Activated T-cell treated with anti-CD3 and anti-CD28 coated beads, Interleukin-2, amount 50 U/mL, for 72 hours (primary cell): ENCODE results near the gene LIMA1. TPM values are rescaled to one million over a fixed set of nuclear protein-coding genes. Genes with fewer than 3 reads are reported as not detected.
A peak's percentile ranks its signal among the peaks of the same experiment; 100 is the strongest.
"Not testable (repeated sequence)": the region's sequence is repeated elsewhere in the genome, so short reads cannot be mapped to it uniquely, and the experiment has no call there.

Experiments used
- ATAC-seq, 2 donors: fragments of 150-1000 bp; cut with Tn5 transposase; replicated peaks in 1 of 2; 2 replicates each; pipeline ENCODE4 v1.10.0; 2021; ENCODE audit warnings: moderate library complexity in 2 of 2, mild to moderate bottlenecking in 1 of 2
- DNase-seq, 2 donors: peaks; one replicate each; pipeline ENCODE4 v3.0.0; 2021 to 2022; ENCODE audit warnings: mixed read lengths in 1 of 2
- H3K27ac Mint-ChIP-seq: one replicate; pipeline ENCODE4 v1.8.0; 2022; ENCODE audit warnings: mild to moderate bottlenecking, moderate library complexity, mixed read lengths
- H3K27me3 Mint-ChIP-seq: one replicate; pipeline ENCODE4 v1.8.0; 2022; ENCODE audit warnings: low read depth, mixed read lengths
- H3K36me3 Mint-ChIP-seq, 2 donors: one replicate each; pipeline ENCODE4 v1.8.0; 2022; ENCODE audit warnings: mixed read lengths in 2 of 2, mild to moderate bottlenecking in 1 of 2; ENCODE audit not compliant: insufficient read depth in 2 of 2
- H3K4me1 Mint-ChIP-seq: one replicate; pipeline ENCODE4 v1.8.0; 2022; ENCODE audit warnings: low read depth, mixed read lengths
- H3K4me3 Mint-ChIP-seq, 2 donors: one replicate each; pipeline ENCODE4 v1.8.0; 2022; ENCODE audit warnings: mild to moderate bottlenecking in 2 of 2, mixed read lengths in 2 of 2, moderate library complexity in 2 of 2
- H3K9me3 Mint-ChIP-seq, 2 donors: one replicate each; pipeline ENCODE4 v1.8.0; 2022; ENCODE audit warnings: mixed read lengths in 2 of 2
- total RNA-seq, 2 donors: library from RNA; stranded (reverse); gene quantifications; one replicate each; pipeline ENCODE4 v1.2.3, GENCODE V29; 2022

LIMA1 gene
- total RNA-seq, 2 donors from 2014 or later: 117 to 124 TPM

GRCh38 chr12:50251619-50252252 lies 31.6 kb downstream of the LIMA1 start:
- peaks cover 79% of the 10 kb centered on the region for H3K4me1 Mint-ChIP-seq
- ATAC-seq (peak; percentile 75 to 79), DNase-seq (peak; percentile 15 to 19)
- H3K4me3 Mint-ChIP-seq: peak overlapping the region; percentile 63 to 74
- H3K27ac Mint-ChIP-seq: peak overlapping the region; percentile 81
- no peaks in the 10 kb centered on the region for H3K27me3 Mint-ChIP-seq
- no peaks in the 10 kb centered on the region for H3K9me3 Mint-ChIP-seq
- peaks cover 2 to 8% of the 10 kb centered on the region in 2 donors for H3K36me3 Mint-ChIP-seq

- DNase-seq (peak in 1 of 2 donors; percentile 19), ATAC-seq (peak; percentile 12 to 23)
- Mint-ChIP-seq H3K4me1 (peaks cover 93% of the 10 kb centered on the region), H3K36me3 (peaks cover 5 to 17% of the 10 kb centered on the region in 2 donors), H3K27me3 (no peaks in the 10 kb centered on the region), H3K4me3 (peak overlapping the region; percentile 62 to 76), H3K9me3 (no peaks in the 10 kb centered on the region), H3K27ac (peak overlapping the region; percentile 48)
These were observed 33.7 kb downstream of the LIMA1 start for GRCh38 chr12:50249464-50250182.

GRCh38 chr12:50248883-50249282 lies 34.4 kb downstream of the LIMA1 start:
- Mint-ChIP-seq H3K27me3 (no peaks in the 10 kb centered on the region), H3K9me3 (no peaks in the 10 kb centered on the region), H3K27ac (peak overlapping the region; percentile 73), H3K36me3 (peaks cover 7 to 17% of the 10 kb centered on the region in 2 donors), H3K4me3 (peak overlapping the region; percentile 84 to 88), H3K4me1 (peaks cover 92% of the 10 kb centered on the region)
- no peak for DNase-seq
- ATAC-seq: no peak

- ATAC-seq (no peak), DNase-seq (no peak)
- peaks cover 7 to 17% of the 10 kb centered on the region in 2 donors for H3K36me3 Mint-ChIP-seq
- no peaks in the 10 kb centered on the region for H3K27me3 Mint-ChIP-seq
- no peaks in the 10 kb centered on the region for H3K9me3 Mint-ChIP-seq
- peak overlapping the region; percentile 84 to 88 for H3K4me3 Mint-ChIP-seq
- peak overlapping the region; percentile 73 for H3K27ac Mint-ChIP-seq
- H3K4me1 Mint-ChIP-seq: peaks cover 91% of the 10 kb centered on the region
These were observed 34.9 kb downstream of the LIMA1 start for GRCh38 chr12:50248411-50248810.

GRCh38 chr12:50247665-50248064 lies 35.7 kb downstream of the LIMA1 start:
- DNase-seq, H3K9me3 Mint-ChIP-seq, H3K27ac Mint-ChIP-seq, H3K27me3 Mint-ChIP-seq, ATAC-seq: not testable (repeated sequence)
- peaks cover 4 to 17% of the 10 kb centered on the region in 2 donors for H3K36me3 Mint-ChIP-seq
- peaks cover 91% of the 10 kb centered on the region for H3K4me1 Mint-ChIP-seq
- peak overlapping the region; percentile 23 to 87 for H3K4me3 Mint-ChIP-seq

GRCh38 chr12:50246873-50247612 lies 36.3 kb downstream of the LIMA1 start:
- peak overlapping the region; percentile 84 to 87 for H3K4me3 Mint-ChIP-seq
- peak; percentile 79 for ATAC-seq
- H3K4me1 Mint-ChIP-seq: peaks cover 91% of the 10 kb centered on the region

GRCh38 chr12:50246197-50246865 lies 37.0 kb downstream of the LIMA1 start:
- Mint-ChIP-seq H3K4me3 (peak overlapping the region; percentile 66 to 87), H3K36me3 (peaks cover 4 to 17% of the 10 kb centered on the region in 2 donors), H3K27me3 (no peaks in the 10 kb centered on the region), H3K9me3 (no peaks in the 10 kb centered on the region), H3K4me1 (peaks cover 84% of the 10 kb centered on the region), H3K27ac (peak overlapping the region; percentile 69)
- DNase-seq (no peak), ATAC-seq (no peak)

More at GRCh38 chr12:50246873-50247612, 36.3 kb downstream of the LIMA1 start:
- Mint-ChIP-seq H3K27me3 (no peaks in the 10 kb centered on the region), H3K27ac (peak overlapping the region; percentile 69), H3K9me3 (no peaks in the 10 kb centered on the region), H3K36me3 (peaks cover 4 to 17% of the 10 kb centered on the region in 2 donors)
- DNase-seq: peak; percentile 66

- H3K36me3 Mint-ChIP-seq: peaks cover 6 to 16% of the 10 kb centered on the region in 2 donors
- H3K4me3 Mint-ChIP-seq: no peak overlapping the region
These were observed 39.8 kb downstream of the LIMA1 start for GRCh38 chr12:50243507-50243906.

GRCh38 chr12:50242751-50243191 lies 40.5 kb downstream of the LIMA1 start:
- peaks cover 53% of the 10 kb centered on the region for H3K4me1 Mint-ChIP-seq
- H3K4me3 Mint-ChIP-seq: peak overlapping the region; percentile 9 to 16
- peak overlapping the region; percentile 17 for H3K27ac Mint-ChIP-seq
- H3K9me3 Mint-ChIP-seq: no peaks in the 10 kb centered on the region
- ATAC-seq (peak; percentile 22 to 25), DNase-seq (no peak)
- H3K36me3 Mint-ChIP-seq: peaks cover 6 to 13% of the 10 kb centered on the region in 2 donors
- no peaks in the 10 kb centered on the region for H3K27me3 Mint-ChIP-seq

More at GRCh38 chr12:50243507-50243906, 39.8 kb downstream of the LIMA1 start:
- Mint-ChIP-seq H3K27me3 (no peaks in the 10 kb centered on the region), H3K27ac (no peak overlapping the region), H3K9me3 (no peaks in the 10 kb centered on the region), H3K4me1 (peaks cover 56% of the 10 kb centered on the region)
- no peak for DNase-seq
- ATAC-seq: no peak

GRCh38 chr12:50241178-50241577 lies 42.1 kb downstream of the LIMA1 start:
- Mint-ChIP-seq H3K4me1 (peaks cover 37% of the 10 kb centered on the region), H3K9me3 (no peaks in the 10 kb centered on the region), H3K27ac (no peak overlapping the region), H3K27me3 (no peaks in the 10 kb centered on the region), H3K36me3 (peaks cover 6 to 9% of the 10 kb centered on the region in 2 donors), H3K4me3 (no peak overlapping the region)
- ATAC-seq (no peak), DNase-seq (no peak)

GRCh38 chr12:50240792-50241114 lies 42.6 kb downstream of the LIMA1 start:
- no peak overlapping the region for H3K4me3 Mint-ChIP-seq
- ATAC-seq: no peak

GRCh38 chr12:50240096-50240791 lies 43.1 kb downstream of the LIMA1 start:
- H3K9me3 Mint-ChIP-seq: no peaks in the 10 kb centered on the region
- no peak for ATAC-seq
- H3K4me3 Mint-ChIP-seq: no peak overlapping the region
- peaks cover 4 to 6% of the 10 kb centered on the region in 2 donors for H3K36me3 Mint-ChIP-seq
- H3K27me3 Mint-ChIP-seq: no peaks in the 10 kb centered on the region
- DNase-seq: no peak
- H3K27ac Mint-ChIP-seq: no peak overlapping the region
- H3K4me1 Mint-ChIP-seq: peaks cover 28% of the 10 kb centered on the region

More at GRCh38 chr12:50240792-50241114, 42.6 kb downstream of the LIMA1 start:
- Mint-ChIP-seq H3K36me3 (peaks cover 6 to 9% of the 10 kb centered on the region in 2 donors), H3K27ac (no peak overlapping the region), H3K9me3 (no peaks in the 10 kb centered on the region), H3K4me1 (peaks cover 33% of the 10 kb centered on the region), H3K27me3 (no peaks in the 10 kb centered on the region)
- DNase-seq: no peak
